GM12878 (cell line): ENCODE data around the gene GPALPP1. TPM values are rescaled to one million over a fixed set of nuclear protein-coding genes. Genes with fewer than 3 reads are reported as not detected.

ENCODE experiments used
- ATAC-seq: fragments of 200-7000 bp; cut with Tn5 transposase; 3 replicates; pipeline ENCODE4 v1.9.1; 2020; ENCODE audit warnings: mild to moderate bottlenecking, moderate library complexity
- BruUV-seq: library from RNA; stranded (reverse); fragments of 400-500 nt; replicated peaks from 2 replicates; lab custom pipeline; 2021; lab: Mats Ljungman, UMichigan
- CTCF ChIA-PET: fragments of 300-600 bp; sonication (Branson Sonifier 250); formaldehyde crosslinking; extraction: SDS; loops from one replicate; lab custom pipeline; 2021; ENCODE audit warnings: inconsistent platforms; lab: Yijun Ruan, JAX
- POLR2A ChIA-PET: fragments of 350-600 bp; formaldehyde crosslinking; extraction: SDS; loops from one replicate; lab custom pipeline; 2021; ENCODE audit warnings: inconsistent platforms; lab: Charles Lee
- RAD21 ChIA-PET: fragments of 300-600 bp; sonication (Branson Sonifier 250); formaldehyde crosslinking; loops from one replicate; lab custom pipeline; 2023; ENCODE audit warnings: antibody characterized with exemption; ENCODE audit not compliant: unreplicated experiment; lab: Charles Lee
- SMC1A ChIA-PET: fragments of 300-600 bp; sonication (Branson Sonifier 250); formaldehyde crosslinking; loops from one replicate; lab custom pipeline; 2023; ENCODE audit not compliant: unreplicated experiment, uncharacterized antibody; lab: Charles Lee
- DNase-seq: peaks from one replicate; pipeline ENCODE4 v3.0.0-alpha.2; 2011; ENCODE audit warnings: low read depth, low spot score
- FAIRE-seq: peaks from 3 replicates; lab custom pipeline; 2011; peaks lifted over from hg19 to GRCh38; lab: Jason Lieb, UNC
- H2AFZ ChIP-seq: 2 replicates; pipeline ENCODE4 v1.6.0; 2011; ENCODE audit warnings: low read depth, low read length, control low read depth; ENCODE audit not compliant: control insufficient read depth
- H3K27ac ChIP-seq: 2 replicates; pipeline ENCODE4 v1.5.1; 2011; ENCODE audit warnings: control low read depth; ENCODE audit not compliant: control insufficient read depth, insufficient read depth
- H3K27me3 ChIP-seq, 2 experiments: replicated peaks in 1 of 2; 2 replicates each; pipeline versions ENCODE4 v1.6.0 to v1.6.1; 2011; ENCODE audit warnings: low read length in 1 of 2; ENCODE audit not compliant: control insufficient read depth in 2 of 2, insufficient read depth in 2 of 2
- H3K36me3 ChIP-seq, 2 experiments: 2 replicates each; pipeline ENCODE4 v1.5.1; 2011; ENCODE audit warnings: low read length in 1 of 2; ENCODE audit not compliant: control insufficient read depth in 2 of 2, insufficient read depth in 2 of 2
- H3K4me1 ChIP-seq: 2 replicates; pipeline ENCODE4 v1.6.1; 2011; ENCODE audit warnings: mild to moderate bottlenecking, low read length, moderate library complexity, mixed read lengths; ENCODE audit not compliant: control insufficient read depth, insufficient read depth
- H3K4me2 ChIP-seq: 2 replicates; pipeline ENCODE4 v1.6.0; 2011; ENCODE audit warnings: control low read depth; ENCODE audit not compliant: control insufficient read depth, insufficient read depth
- H3K4me3 ChIP-seq: fragments of 200-600 bp; sonication (generic); 2 replicates; pipeline ENCODE4 v1.5.1; 2016
- H3K79me2 ChIP-seq: 2 replicates; pipeline ENCODE4 v1.6.0; 2011; ENCODE audit warnings: low read length; ENCODE audit not compliant: control insufficient read depth, insufficient read depth
- H3K9ac ChIP-seq: 2 replicates; pipeline ENCODE4 v1.8.0; 2011; ENCODE audit warnings: low read length, control low read depth, mixed read lengths; ENCODE audit not compliant: control insufficient read depth, insufficient read depth
- H3K9me3 ChIP-seq: replicated peaks from 3 replicates; pipeline ENCODE4 v1.5.1; 2011; ENCODE audit warnings: mild to moderate bottlenecking, low read length; ENCODE audit not compliant: control insufficient read depth, insufficient read depth
- H4K20me1 ChIP-seq: 2 replicates; pipeline ENCODE4 v1.6.0; 2011; ENCODE audit not compliant: control insufficient read depth, insufficient read depth
- BCL3 ChIP-seq: IDR thresholded peaks from 2 replicates; pipeline ENCODE4 v1.6.1; 2011; ENCODE audit warnings: borderline replicate concordance, low read depth, mild to moderate bottlenecking, moderate library complexity, low read length; ENCODE audit not compliant: insufficient read depth, poor library complexity, severe bottlenecking
- CHD1 ChIP-seq: IDR thresholded peaks from 2 replicates; pipeline ENCODE4 v1.6.1; 2012; ENCODE audit warnings: low read depth, low read length, improper control_type of control experiment
- EGR1 ChIP-seq, 2 experiments: IDR thresholded peaks; 1 replicate in 1 of 2; 2 replicates in 1 of 2; pipeline ENCODE4 v1.6.1; 2011 to 2012; ENCODE audit warnings: low read depth in 2 of 2, low read length in 2 of 2, borderline replicate concordance in 1 of 2, mild to moderate bottlenecking in 1 of 2, moderate library complexity in 1 of 2
- EZH2 ChIP-seq: IDR thresholded peaks from 2 replicates; pipeline ENCODE4 v1.6.1; 2012; ENCODE audit warnings: low read depth, mild to moderate bottlenecking, control low read depth, inconsistent platforms, low read length, borderline replicate concordance; ENCODE audit not compliant: control insufficient read depth
- HDAC6 ChIP-seq: fragments of 200-600 bp; sonication (generic); IDR thresholded peaks from one replicate; pipeline ENCODE4 v1.8.0; 2017; ENCODE audit warnings: antibody characterized with exemption; ENCODE audit not compliant: unreplicated experiment
- NFXL1 ChIP-seq: fragments of 450-650 bp; IDR thresholded peaks from 2 replicates; pipeline ENCODE4 v1.6.1; 2017; ENCODE audit warnings: antibody characterized with exemption, mild to moderate bottlenecking, borderline replicate concordance
- NFYB ChIP-seq: IDR thresholded peaks from 2 replicates; pipeline ENCODE4 v1.6.1; 2011; ENCODE audit warnings: low read depth, mild to moderate bottlenecking, low read length, improper control_type of control experiment, moderate library complexity; ENCODE audit not compliant: insufficient read depth
- POLR2A ChIP-seq: IDR thresholded peaks from 2 replicates; pipeline ENCODE4 v1.6.1; 2011; ENCODE audit warnings: low read depth, mild to moderate bottlenecking, low read length
- POLR2AphosphoS5 ChIP-seq: IDR thresholded peaks from 2 replicates; pipeline ENCODE4 v1.6.1; 2011; ENCODE audit warnings: mild to moderate bottlenecking, low read length, inconsistent platforms
- RB1 ChIP-seq: fragments of 450-650 bp; formaldehyde crosslinking; IDR thresholded peaks from 2 replicates; pipeline ENCODE4 v1.6.1; 2017; ENCODE audit warnings: mild to moderate bottlenecking, borderline replicate concordance
- RCOR1 ChIP-seq: conservative IDR thresholded peaks from 2 replicates; pipeline ENCODE4 v1.6.1; 2012; ENCODE audit warnings: low read depth, low read length, improper control_type of control experiment
- SIN3A ChIP-seq: IDR thresholded peaks from 2 replicates; pipeline ENCODE4 v1.6.1; 2012; ENCODE audit warnings: low read depth, low read length, improper control_type of control experiment
- SP1 ChIP-seq: IDR thresholded peaks from one replicate; pipeline ENCODE4 v1.6.1; 2011; ENCODE audit warnings: low read depth, low read length
- SREBF2 ChIP-seq: IDR thresholded peaks from 2 replicates; pipeline ENCODE4 v1.6.1; 2012; ENCODE audit warnings: mild to moderate bottlenecking, low read length
- TAF1 ChIP-seq: IDR thresholded peaks from 2 replicates; pipeline ENCODE4 v1.6.1; 2011; ENCODE audit warnings: mild to moderate bottlenecking, low read depth, low read length, borderline replicate concordance
- USF1 ChIP-seq: IDR thresholded peaks from 2 replicates; pipeline ENCODE4 v1.6.1; 2011; ENCODE audit warnings: borderline replicate concordance, low read depth, mild to moderate bottlenecking, moderate library complexity, mixed read lengths, low read length; ENCODE audit not compliant: insufficient read depth; ENCODE audit errors: extremely low read length
- ZNF384 ChIP-seq: IDR thresholded peaks from 2 replicates; pipeline ENCODE4 v1.6.1; 2012; ENCODE audit warnings: low read depth, mild to moderate bottlenecking, low read length, improper control_type of control experiment, borderline replicate concordance
- WGBS: methylation state at CpG from one replicate; pipeline ENCODE4 v1.1.6; 2016; ENCODE audit warnings: low lambda C conversion rate; ENCODE audit not compliant: insufficient replicate concordance, insufficient coverage; ENCODE audit errors: missing lambda C conversion rate; 5-methylcytosine and 5-hydroxymethylcytosine counted together
- in situ Hi-C: fragments of 300-500 bp; cut with MboI; formaldehyde crosslinking; loops from 9 replicates; pipeline ENCODE4 v1.14.3; 2018; ENCODE audit warnings: mixed read lengths
- intact Hi-C: fragments of 100-400 bp; cut with micrococcal nuclease; formaldehyde crosslinking; loops from one replicate; pipeline ENCODE4 v1.14.2; 2022; ENCODE audit not compliant: unreplicated experiment
- polyA plus RNA-seq, 11 experiments: library from polyadenylated mRNA; depleted of rRNA in 4 of 11; unstranded in 6 of 11; stranded (reverse) in 5 of 11; fragments of >200 nt; fragmentation: Nextera tagmentation in 4 of 11; fragmentation: Illumina TruSeq in 1 of 11; extraction: Ambion mirVana in 4 of 11; extraction: Trizol in 1 of 11; gene quantifications; 1 replicate in 1 of 11; 2 replicates in 10 of 11; pipeline versions ENCODE4 v1.2.1 to v1.2.3, GENCODE V29; 2011 to 2016; ENCODE audit warnings: inconsistent platforms in 2 of 11, missing spikeins in 2 of 11, low read depth in 1 of 11
- total RNA-seq, 4 experiments: library from RNA; depleted of rRNA in 3 of 4; stranded (reverse); fragments of >200 nt in 3 of 4; fragmentation: Illumina TruSeq in 1 of 4; extraction: Trizol in 1 of 4; gene quantifications; 2 replicates each; pipeline versions ENCODE4 v1.2.1 to v1.2.3, GENCODE V29; 2013 to 2021

The GPALPP1 gene
- total and polyA plus RNA-seq, 10 of the 15 experiments (the other 5 are each of a cell fraction or from before 2014, with no cell fraction given), result 14.2 to 32.4 (median 27.9) TPM

GRCh38 chr13:45046445-45046844 lies 57.1 kb downstream of the GPALPP1 start:
- Histone ChIP-seq H3K36me3 (no peaks in the 10 kb centered on the region), H3K9me3 (no peaks in the 10 kb centered on the region), H3K79me2 (no peaks in the 10 kb centered on the region), H3K4me1 (peaks cover 10% of the 10 kb centered on the region), H3K27ac (no peak overlapping the region), H3K27me3 (no peaks in the 10 kb centered on the region), H3K9ac (no peak overlapping the region), H2AFZ (no peak overlapping the region), H3K4me3 (no peak overlapping the region), H4K20me1 (no peaks in the 10 kb centered on the region), H3K4me2 (no peak overlapping the region)
- no TSS peak for BruUV-seq
- no peak for DNase-seq
- 73% methylated on average over 4 of the region's 4 CpGs for WGBS
- TF ChIP-seq POLR2A, result no peak
- no peak for TF ChIP-seq NFXL1
- no peak for TF ChIP-seq SIN3A
- no peak for TF ChIP-seq POLR2AphosphoS5
- no peak for TF ChIP-seq SREBF2
- no peak for TF ChIP-seq EZH2
- no peak for TF ChIP-seq USF1
- no peak for TF ChIP-seq ZNF384
- no peak for TF ChIP-seq TAF1
- no peak for TF ChIP-seq BCL3
- no peak for TF ChIP-seq RCOR1
- TF ChIP-seq HDAC6, result no peak
- TF ChIP-seq NFYB, result no peak
- TF ChIP-seq RB1, result no peak
- TF ChIP-seq SP1, result no peak
- no peak for TF ChIP-seq CHD1
- no peak for TF ChIP-seq EGR1 (IDR thresholded peaks at IDR 0.05; ENCODE audit: borderline replicate concordance in 1 of 2, low read depth in 2 of 2, low read length in 2 of 2)
- in situ Hi-C loops, result loop anchor here (5.0 kb wide), 2 partner anchors 231 to 261 kb away; no protein-coding TSS in a partner anchor
- FAIRE-seq, result no peak
- ChIA-PET POLR2A (interaction anchor here (0.6 to 1.0 kb wide), 3 partner anchors 133 to 1095 kb away, joined by 3 to 4 read pairs (median 3); no protein-coding TSS in a partner anchor), RAD21 (interaction anchor here (0.6 to 5.2 kb wide), 14 partner anchors 11 to 564 kb away, joined by 3 to 63 read pairs (median 3); no protein-coding TSS in a partner anchor), SMC1A (interaction anchor here (0.7 to 5.7 kb wide), 18 partner anchors 10 to 1121 kb away, joined by 3 to 75 read pairs (median 6); no protein-coding TSS in a partner anchor), CTCF (interaction anchor here (0.6 to 5.8 kb wide), 47 partner anchors 9 to 564 kb away, joined by 3 to 127 read pairs (median 4); partner anchors contain the start of gene GTF2F2)
- no peak for ATAC-seq
- intact Hi-C loops, result loop anchor here (5.0 kb wide), 3 partner anchors 76 to 441 kb away; partner anchors contain the start of gene GTF2F2
